Measurements from ENCODE around the gene DCAF8.

GRCh38 chr1:160300173-160300572, 37.8 kb upstream of the DCAF8 start:
- TF ChIP-seq POLR2A (IDR thresholded peaks at IDR 0.05; ENCODE audit: low read depth, low read length), result no peak
- TF ChIP-seq POLR2AphosphoS5 (IDR thresholded peaks at IDR 0.05; ENCODE audit: low read depth, low read length), result no peak
- TF ChIP-seq TAF1 (IDR thresholded peaks at IDR 0.05; ENCODE audit: borderline replicate concordance, low read depth, low read length), result no peak
